ENCODE results near the gene MRPS23.

Gene MRPS23

GRCh38 chr17:57838857-57839570, 10.8 kb downstream of the MRPS23 start:
- H3K36me3 ChIP-seq, result peaks cover 36% of the 10 kb centered on the region
- TF ChIP-seq, protein P1, sequence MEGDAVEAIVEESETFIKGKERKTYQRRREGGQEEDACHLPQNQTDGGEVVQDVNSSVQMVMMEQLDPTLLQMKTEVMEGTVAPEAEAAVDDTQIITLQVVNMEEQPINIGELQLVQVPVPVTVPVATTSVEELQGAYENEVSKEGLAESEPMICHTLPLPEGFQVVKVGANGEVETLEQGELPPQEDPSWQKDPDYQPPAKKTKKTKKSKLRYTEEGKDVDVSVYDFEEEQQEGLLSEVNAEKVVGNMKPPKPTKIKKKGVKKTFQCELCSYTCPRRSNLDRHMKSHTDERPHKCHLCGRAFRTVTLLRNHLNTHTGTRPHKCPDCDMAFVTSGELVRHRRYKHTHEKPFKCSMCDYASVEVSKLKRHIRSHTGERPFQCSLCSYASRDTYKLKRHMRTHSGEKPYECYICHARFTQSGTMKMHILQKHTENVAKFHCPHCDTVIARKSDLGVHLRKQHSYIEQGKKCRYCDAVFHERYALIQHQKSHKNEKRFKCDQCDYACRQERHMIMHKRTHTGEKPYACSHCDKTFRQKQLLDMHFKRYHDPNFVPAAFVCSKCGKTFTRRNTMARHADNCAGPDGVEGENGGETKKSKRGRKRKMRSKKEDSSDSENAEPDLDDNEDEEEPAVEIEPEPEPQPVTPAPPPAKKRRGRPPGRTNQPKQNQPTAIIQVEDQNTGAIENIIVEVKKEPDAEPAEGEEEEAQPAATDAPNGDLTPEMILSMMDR (IDR thresholded peaks at IDR 0.05; ENCODE audit: low read depth, low read length), result no peak
- H3K9me3 ChIP-seq (ENCODE audit: severe bottlenecking), result no peaks in the 10 kb centered on the region
- H3K27me3 ChIP-seq (ENCODE audit: insufficient read depth, low read depth, severe bottlenecking), result no peaks in the 10 kb centered on the region
- DNase-seq, result no peak
- no peak overlapping the region for H3K4me3 ChIP-seq (ENCODE audit: low read depth, low read length)
- no peak overlapping the region for H3K27ac ChIP-seq

GRCh38 chr17:57838453-57838852, 11.4 kb downstream of the MRPS23 start:
- Histone ChIP-seq H3K4me3 (ENCODE audit: low read depth, low read length) (no peak overlapping the region), H3K27me3 (ENCODE audit: insufficient read depth, low read depth, severe bottlenecking) (no peaks in the 10 kb centered on the region), H3K27ac (no peak overlapping the region), H3K36me3 (peaks cover 36% of the 10 kb centered on the region), H3K9me3 (ENCODE audit: severe bottlenecking) (no peaks in the 10 kb centered on the region)
- TF ChIP-seq, protein P1 (IDR thresholded peaks at IDR 0.05; ENCODE audit: low read depth, low read length), result no peak
- DNase-seq, result no peak

DNA sequence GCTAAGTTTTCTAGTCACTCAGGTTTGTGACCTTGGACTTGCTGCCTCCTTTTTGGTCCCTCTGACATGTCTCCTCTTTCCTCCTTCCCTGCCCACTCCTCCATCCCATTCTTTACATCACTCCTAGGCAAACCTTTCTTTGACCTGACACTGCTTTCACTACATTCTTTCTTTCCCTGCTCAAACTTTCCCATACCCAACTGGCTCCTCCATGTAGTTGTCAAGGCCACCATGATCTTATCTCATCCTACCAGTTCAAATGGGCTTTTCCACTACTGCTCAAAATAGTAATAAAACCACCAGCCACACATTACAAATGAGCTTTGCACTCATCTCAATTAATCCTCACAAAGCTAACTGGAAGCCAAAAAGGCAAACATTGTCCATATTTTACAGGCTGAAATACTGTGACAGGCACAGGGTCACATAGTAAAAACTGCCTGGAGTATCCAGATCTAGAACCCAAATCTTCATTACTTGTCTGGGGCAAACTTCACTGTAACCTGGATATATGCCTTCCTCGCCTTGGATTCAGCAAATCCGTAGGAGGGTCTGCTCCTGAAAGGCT, 14.4 kb downstream of the MRPS23 start:
- TF ChIP-seq, protein P1 (IDR thresholded peaks at IDR 0.05; ENCODE audit: low read depth, low read length), result no peak
- Histone ChIP-seq H3K4me3 (ENCODE audit: low read depth, low read length) (no peak overlapping the region), H3K36me3 (peaks cover 22% of the 10 kb centered on the region), H3K27ac (no peak overlapping the region), H3K9me3 (ENCODE audit: severe bottlenecking) (no peaks in the 10 kb centered on the region), H3K27me3 (ENCODE audit: insufficient read depth, low read depth, severe bottlenecking) (no peaks in the 10 kb centered on the region)
- DNase-seq, result no peak

DNA sequence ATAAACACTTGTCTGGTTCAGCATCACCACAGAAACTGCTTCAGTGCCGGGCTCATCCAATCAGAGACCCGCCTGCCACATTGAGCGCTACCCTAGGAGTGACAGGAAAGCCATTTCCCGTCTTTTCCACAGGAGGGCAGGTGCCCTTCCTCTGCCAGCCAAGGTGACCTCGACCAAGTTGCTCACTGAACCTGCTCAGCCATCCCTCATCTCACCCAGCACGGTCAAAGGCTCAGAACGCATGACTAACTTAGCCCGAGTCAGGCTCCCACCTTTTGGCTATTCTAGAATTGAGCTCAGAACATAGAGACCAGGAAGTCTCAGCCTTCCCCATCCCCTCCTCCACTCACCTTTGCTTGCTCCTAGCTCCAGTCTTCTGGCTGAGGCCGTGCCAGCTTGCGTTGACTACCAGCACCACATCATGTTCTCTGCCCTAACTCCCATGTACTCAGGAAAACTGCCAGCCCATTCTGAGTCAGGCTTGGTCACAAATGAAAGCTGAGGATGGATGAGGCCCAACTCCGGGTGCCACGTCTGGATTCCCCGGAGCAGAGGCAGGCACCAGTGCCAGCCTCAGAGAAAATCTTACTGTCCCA, 15.6 kb downstream of the MRPS23 start:
- Histone ChIP-seq H3K27ac (no peak overlapping the region), H3K9me3 (ENCODE audit: severe bottlenecking) (no peaks in the 10 kb centered on the region), H3K27me3 (ENCODE audit: insufficient read depth, low read depth, severe bottlenecking) (no peaks in the 10 kb centered on the region), H3K4me3 (ENCODE audit: low read depth, low read length) (no peak overlapping the region), H3K36me3 (peaks cover 14% of the 10 kb centered on the region)
- TF ChIP-seq, protein P1 (IDR thresholded peaks at IDR 0.05; ENCODE audit: low read depth, low read length), result peak; percentile 68
- peak; percentile 59 for DNase-seq

- TF ChIP-seq, protein P1 (IDR thresholded peaks at IDR 0.05; ENCODE audit: low read depth, low read length), result peak; percentile 91
- DNase-seq, result peak; percentile 83
- Histone ChIP-seq H3K9me3 (ENCODE audit: severe bottlenecking) (no peaks in the 10 kb centered on the region), H3K27ac (peak overlapping the region; percentile 77), H3K27me3 (ENCODE audit: insufficient read depth, low read depth, severe bottlenecking) (no peaks in the 10 kb centered on the region), H3K36me3 (peaks cover 5% of the 10 kb centered on the region), H3K4me3 (ENCODE audit: low read depth, low read length) (peak overlapping the region; percentile 45)
These were observed 16.5 kb downstream of the MRPS23 start for GRCh38 chr17:57833179-57833939.
